K562 (cell line): Measurements from ENCODE around the gene CBX2. TPM values are rescaled to one million over a fixed set of nuclear protein-coding genes. Genes with fewer than 3 reads are reported as not detected.

ENCODE experiments used
- BCL6 ChIP-seq: fragments of 250-450 bp; sonication (Bioruptor Pico); IDR thresholded peaks from 2 replicates; pipeline ENCODE4 v1.4.0; 2020
- CLOCK ChIP-seq: fragments of 250-450 bp; sonication (Bioruptor Pico); IDR thresholded peaks from 2 replicates; pipeline ENCODE4 v1.4.0; 2020; ENCODE audit warnings: mild to moderate bottlenecking, moderate library complexity, borderline replicate concordance
- FOXO4 ChIP-seq: fragments of 450-650 bp; formaldehyde crosslinking; IDR thresholded peaks from 2 replicates; pipeline ENCODE4 v1.4.0; 2020; ENCODE audit warnings: mild to moderate bottlenecking, moderate library complexity
- MTF1 ChIP-seq: fragments of 250-450 bp; sonication (Bioruptor Pico); IDR thresholded peaks from 2 replicates; pipeline ENCODE4 v1.9.0; 2021; ENCODE audit warnings: moderate library complexity, mild to moderate bottlenecking, inconsistent platforms, borderline replicate concordance
- RFX1 ChIP-seq: fragments of 450-650 bp; IDR thresholded peaks from 2 replicates; pipeline ENCODE4 v1.6.1; 2016; ENCODE audit warnings: mild to moderate bottlenecking, moderate library complexity
- SMAD4 ChIP-seq: fragments of 250-450 bp; sonication (Bioruptor Pico); conservative IDR thresholded peaks from 2 replicates; pipeline ENCODE4 v1.8.0; 2021; ENCODE audit warnings: inconsistent platforms, mild to moderate bottlenecking, moderate library complexity
- TRIM25 ChIP-seq: fragments of 450-650 bp; IDR thresholded peaks from 2 replicates; pipeline ENCODE4 v1.7.0; 2016; ENCODE audit warnings: borderline replicate concordance
- YBX1 ChIP-seq: fragments of 450-650 bp; IDR thresholded peaks from 2 replicates; pipeline ENCODE4 v1.7.1; 2016; ENCODE audit warnings: mild to moderate bottlenecking
- ZNF217 ChIP-seq: sonication (generic); formaldehyde crosslinking; IDR thresholded peaks from 2 replicates; pipeline ENCODE4 v1.8.0; 2022; ENCODE audit warnings: mild to moderate bottlenecking, missing genetic modification reagents
- ZNF24 ChIP-seq: fragments of 450-650 bp; IDR thresholded peaks from 2 replicates; pipeline ENCODE4 v1.6.1; 2016
- ZNF354B ChIP-seq: fragments of 250-450 bp; sonication (Bioruptor Pico); IDR thresholded peaks from 2 replicates; pipeline ENCODE4 v1.4.0; 2020
- polyA plus RNA-seq, 8 experiments: library from polyadenylated mRNA; depleted of rRNA in 4 of 8; stranded (reverse) in 5 of 8; unstranded in 3 of 8; fragments of >200 nt; fragmentation: Nextera tagmentation in 2 of 8; fragmentation: Illumina TruSeq in 1 of 8; extraction: Ambion mirVana in 2 of 8; extraction: Trizol in 1 of 8; gene quantifications; 2 replicates each; pipeline versions ENCODE4 v1.2.1 to v1.2.3, GENCODE V29; 2011 to 2014; ENCODE audit warnings: inconsistent platforms in 1 of 8, missing spikeins in 1 of 8
- total RNA-seq, 7 experiments: library from RNA; depleted of rRNA in 6 of 7; stranded (reverse); fragments of >200 nt in 6 of 7; fragmentation: Illumina TruSeq in 2 of 7; extraction: Trizol in 2 of 7; gene quantifications; 2 replicates each; pipeline versions ENCODE4 v1.2.1 to v1.2.3, GENCODE V29; 2011 to 2021; ENCODE audit warnings: low replicate concordance in 1 of 7
- TF ChIP-seq, protein P1 (sequence below): fragments of 250-450 bp; sonication (Bioruptor Pico); IDR thresholded peaks from 2 replicates; pipeline ENCODE4 v1.9.0; 2021; ENCODE audit warnings: mild to moderate bottlenecking
- TF ChIP-seq, protein P2 (sequence below): fragments of 450-650 bp; IDR thresholded peaks from 2 replicates; pipeline ENCODE4 v1.6.1; 2016
- TF ChIP-seq, protein P3 (sequence below): fragments of 450-650 bp; conservative IDR thresholded peaks from 2 replicates; pipeline ENCODE4 v1.6.1; 2016; ENCODE audit warnings: missing genetic modification characterization, low read depth, mild to moderate bottlenecking, missing compliant biosample characterization, moderate library complexity

Gene CBX2
- total and polyA plus RNA-seq, 9 of the 15 experiments (the other 6 are each of a cell fraction or from before 2014, with no cell fraction given) = 0.66 to 26.9 (median 13.9) TPM

DNA sequence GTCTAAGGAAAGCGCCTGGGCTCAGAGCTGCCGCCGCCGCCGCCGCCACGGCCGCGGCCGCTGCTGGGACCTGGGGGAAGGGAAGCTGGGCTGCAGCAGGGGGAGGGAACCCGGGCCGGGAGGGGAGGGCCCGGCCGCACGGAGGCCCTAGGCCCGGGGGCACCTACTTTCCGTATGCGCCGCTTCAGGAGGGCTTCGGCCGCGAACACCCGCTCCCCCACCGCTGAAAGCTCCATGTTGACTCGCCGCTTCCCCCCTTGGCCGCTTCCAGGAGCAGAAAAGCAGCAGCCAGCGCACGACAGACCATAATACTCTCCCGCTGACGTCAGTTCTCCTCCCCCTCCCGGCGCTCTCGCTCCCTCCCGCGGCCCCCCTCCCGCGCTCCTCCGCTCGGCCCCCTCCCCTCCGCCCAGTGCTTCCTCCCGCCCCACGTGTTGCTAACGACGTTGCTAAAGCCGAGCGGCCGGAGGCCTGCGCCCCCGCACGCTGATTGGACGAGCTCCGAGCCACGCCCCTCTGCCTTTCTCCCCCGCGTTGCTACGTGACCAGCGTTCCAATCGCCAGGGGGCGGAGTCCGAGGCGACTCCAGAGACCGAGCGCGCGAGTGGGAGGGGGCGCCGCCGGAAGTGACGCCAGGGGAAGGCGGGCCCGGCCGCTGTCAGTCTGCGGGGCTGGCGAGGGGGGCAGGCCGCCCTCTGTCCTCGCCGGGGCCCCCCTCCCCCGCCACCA lies 19.0 kb downstream of the CBX2 start, which contains the start of gene CBX8 (continued):
- no peak for TF ChIP-seq TRIM25
- no peak for TF ChIP-seq ZNF354B (CRISPR knock-in tag)
- no peak for TF ChIP-seq FOXO4 (CRISPR knock-in tag)
- TF ChIP-seq BCL6 (CRISPR knock-in tag) = no peak
- TF ChIP-seq YBX1 = no peak
- TF ChIP-seq, protein P1, sequence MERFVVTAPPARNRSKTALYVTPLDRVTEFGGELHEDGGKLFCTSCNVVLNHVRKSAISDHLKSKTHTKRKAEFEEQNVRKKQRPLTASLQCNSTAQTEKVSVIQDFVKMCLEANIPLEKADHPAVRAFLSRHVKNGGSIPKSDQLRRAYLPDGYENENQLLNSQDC (CRISPR knock-in tag) = peak; percentile 76; the same call in 1 of the 2 replicates
- peak; percentile 96 for TF ChIP-seq RFX1
- TF ChIP-seq MTF1 = no peak
- TF ChIP-seq, protein P2, sequence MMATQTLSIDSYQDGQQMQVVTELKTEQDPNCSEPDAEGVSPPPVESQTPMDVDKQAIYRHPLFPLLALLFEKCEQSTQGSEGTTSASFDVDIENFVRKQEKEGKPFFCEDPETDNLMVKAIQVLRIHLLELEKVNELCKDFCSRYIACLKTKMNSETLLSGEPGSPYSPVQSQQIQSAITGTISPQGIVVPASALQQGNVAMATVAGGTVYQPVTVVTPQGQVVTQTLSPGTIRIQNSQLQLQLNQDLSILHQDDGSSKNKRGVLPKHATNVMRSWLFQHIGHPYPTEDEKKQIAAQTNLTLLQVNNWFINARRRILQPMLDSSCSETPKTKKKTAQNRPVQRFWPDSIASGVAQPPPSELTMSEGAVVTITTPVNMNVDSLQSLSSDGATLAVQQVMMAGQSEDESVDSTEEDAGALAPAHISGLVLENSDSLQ = peak; percentile 98
- TF ChIP-seq, protein P3, sequence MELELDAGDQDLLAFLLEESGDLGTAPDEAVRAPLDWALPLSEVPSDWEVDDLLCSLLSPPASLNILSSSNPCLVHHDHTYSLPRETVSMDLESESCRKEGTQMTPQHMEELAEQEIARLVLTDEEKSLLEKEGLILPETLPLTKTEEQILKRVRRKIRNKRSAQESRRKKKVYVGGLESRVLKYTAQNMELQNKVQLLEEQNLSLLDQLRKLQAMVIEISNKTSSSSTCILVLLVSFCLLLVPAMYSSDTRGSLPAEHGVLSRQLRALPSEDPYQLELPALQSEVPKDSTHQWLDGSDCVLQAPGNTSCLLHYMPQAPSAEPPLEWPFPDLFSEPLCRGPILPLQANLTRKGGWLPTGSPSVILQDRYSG (tag) = no peak
- TF ChIP-seq SMAD4 = peak; percentile 54; the same call in 1 of the 2 replicates
- TF ChIP-seq ZNF217 = no peak
- TF ChIP-seq ZNF24 = no peak
- TF ChIP-seq CLOCK (CRISPR knock-in tag) = no peak
